GM20000 (cell line): Measurements from ENCODE around the gene CAPZB.

Experiments used
- DNase-seq: peaks from one replicate; pipeline ENCODE4 v3.0.0; 2012; ENCODE audit warnings: low spot score
- TF ChIP-seq, protein P1 (sequence below): IDR thresholded peaks from 2 replicates; pipeline ENCODE4 v1.5.1; 2012; ENCODE audit warnings: mild to moderate bottlenecking, control low read depth; ENCODE audit errors: extremely low read depth, missing control alignments

The CAPZB gene

DNA sequence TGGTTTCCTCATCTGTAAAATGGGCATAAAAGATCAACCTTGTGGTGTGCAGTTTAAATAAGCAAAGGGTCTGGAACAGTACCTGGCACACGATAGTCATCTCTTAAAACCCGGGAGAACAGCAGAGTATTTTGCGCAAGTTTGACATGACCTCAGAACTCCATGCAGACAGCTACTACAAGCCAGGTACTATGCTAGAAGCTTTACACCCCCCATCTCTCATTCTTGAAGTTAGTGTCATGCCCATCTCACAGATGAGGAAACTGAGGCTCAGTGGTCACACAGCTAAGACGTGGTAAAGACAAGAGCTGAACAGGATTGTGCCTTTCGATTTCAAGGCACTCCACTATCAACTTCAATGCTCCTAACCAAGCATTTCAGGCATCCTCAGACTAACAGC, 78.7 kb downstream of the CAPZB start:
- TF ChIP-seq, protein P1, sequence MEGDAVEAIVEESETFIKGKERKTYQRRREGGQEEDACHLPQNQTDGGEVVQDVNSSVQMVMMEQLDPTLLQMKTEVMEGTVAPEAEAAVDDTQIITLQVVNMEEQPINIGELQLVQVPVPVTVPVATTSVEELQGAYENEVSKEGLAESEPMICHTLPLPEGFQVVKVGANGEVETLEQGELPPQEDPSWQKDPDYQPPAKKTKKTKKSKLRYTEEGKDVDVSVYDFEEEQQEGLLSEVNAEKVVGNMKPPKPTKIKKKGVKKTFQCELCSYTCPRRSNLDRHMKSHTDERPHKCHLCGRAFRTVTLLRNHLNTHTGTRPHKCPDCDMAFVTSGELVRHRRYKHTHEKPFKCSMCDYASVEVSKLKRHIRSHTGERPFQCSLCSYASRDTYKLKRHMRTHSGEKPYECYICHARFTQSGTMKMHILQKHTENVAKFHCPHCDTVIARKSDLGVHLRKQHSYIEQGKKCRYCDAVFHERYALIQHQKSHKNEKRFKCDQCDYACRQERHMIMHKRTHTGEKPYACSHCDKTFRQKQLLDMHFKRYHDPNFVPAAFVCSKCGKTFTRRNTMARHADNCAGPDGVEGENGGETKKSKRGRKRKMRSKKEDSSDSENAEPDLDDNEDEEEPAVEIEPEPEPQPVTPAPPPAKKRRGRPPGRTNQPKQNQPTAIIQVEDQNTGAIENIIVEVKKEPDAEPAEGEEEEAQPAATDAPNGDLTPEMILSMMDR = no peak
- DNase-seq = no peak

DNA sequence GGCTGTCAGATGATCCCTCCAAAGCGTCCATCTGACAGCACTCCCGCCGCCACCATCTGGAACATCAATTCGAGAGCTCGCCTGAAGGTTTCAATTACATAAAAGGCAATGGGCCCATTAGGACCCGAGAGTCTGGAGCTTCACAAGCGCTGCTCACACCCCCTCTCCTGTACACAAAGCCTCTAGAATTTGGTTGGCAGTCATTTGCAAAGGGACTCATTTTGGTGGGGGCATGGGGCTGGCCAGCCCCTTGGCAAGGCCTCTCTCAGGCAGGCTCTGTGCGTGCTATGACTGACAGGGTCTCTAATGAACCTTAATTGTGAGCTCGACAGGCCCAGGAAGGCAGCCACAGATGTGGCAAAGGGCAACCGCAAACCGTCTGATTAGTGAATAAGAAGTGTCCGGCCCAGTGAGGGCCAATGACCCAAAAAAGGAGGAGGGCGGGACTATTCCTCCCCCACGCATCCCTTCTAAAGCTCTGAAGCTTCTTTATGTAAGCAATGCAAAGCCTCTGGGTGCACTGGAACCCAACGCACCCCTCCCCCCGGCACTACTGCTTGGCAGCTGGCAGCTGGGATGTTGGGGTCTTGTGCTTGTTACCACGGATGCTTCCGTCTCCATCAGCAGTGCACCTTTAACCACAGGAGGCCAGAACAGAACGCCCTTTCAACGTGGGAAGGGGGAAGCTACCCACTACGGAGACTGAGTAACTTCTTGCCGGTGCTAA, 79.4 kb downstream of the CAPZB start:
- no peak for DNase-seq
- TF ChIP-seq, protein P1 = no peak

DNA sequence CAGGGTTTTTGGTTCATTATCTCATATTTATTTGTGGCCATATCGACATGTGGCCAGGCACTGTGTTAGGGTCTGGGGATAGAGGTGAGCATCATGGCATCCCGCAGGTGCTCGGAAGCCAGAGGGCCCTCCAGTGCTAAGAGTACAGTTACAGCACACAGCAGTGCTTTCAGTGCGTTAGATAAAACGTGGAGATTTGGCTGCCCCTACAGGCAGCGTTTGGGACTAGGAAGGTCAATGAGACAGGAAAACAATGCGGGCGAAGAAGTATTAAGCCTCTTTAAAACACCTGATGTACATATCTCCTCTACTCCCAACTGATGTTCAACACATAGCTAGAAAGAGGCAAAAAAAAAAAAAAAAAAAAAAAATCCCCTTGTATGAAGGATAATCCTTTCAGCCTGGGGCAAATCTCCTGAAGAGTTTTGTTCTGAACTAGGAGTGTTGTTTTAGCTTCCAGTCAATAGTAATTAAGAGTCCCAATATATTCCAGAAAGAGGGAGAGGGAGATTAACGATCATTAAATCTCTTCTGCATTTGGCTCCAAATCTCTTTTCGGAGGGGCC, 80.1 kb downstream of the CAPZB start:
- TF ChIP-seq, protein P1 = no peak
- no peak for DNase-seq

DNA sequence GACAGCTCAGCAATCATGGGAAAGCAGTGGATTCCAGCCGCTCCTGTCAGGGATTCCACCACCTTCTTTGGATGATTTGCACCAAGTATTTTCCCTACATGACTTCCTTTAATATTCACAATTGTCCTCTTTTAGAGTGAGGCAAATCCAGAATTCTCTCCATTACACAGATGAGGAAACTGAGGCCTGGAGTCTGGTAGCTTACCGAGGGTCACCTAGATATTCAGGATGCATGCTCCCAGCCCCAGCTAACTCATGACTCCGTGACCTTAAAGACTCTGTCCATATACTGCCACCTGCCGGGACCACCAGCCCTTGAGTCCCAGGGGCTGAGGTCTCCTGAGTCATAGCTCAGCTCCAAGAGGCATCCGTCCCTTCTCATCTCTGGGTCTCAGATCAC, 80.6 kb downstream of the CAPZB start:
- no peak for DNase-seq
- TF ChIP-seq, protein P1 = no peak

DNA sequence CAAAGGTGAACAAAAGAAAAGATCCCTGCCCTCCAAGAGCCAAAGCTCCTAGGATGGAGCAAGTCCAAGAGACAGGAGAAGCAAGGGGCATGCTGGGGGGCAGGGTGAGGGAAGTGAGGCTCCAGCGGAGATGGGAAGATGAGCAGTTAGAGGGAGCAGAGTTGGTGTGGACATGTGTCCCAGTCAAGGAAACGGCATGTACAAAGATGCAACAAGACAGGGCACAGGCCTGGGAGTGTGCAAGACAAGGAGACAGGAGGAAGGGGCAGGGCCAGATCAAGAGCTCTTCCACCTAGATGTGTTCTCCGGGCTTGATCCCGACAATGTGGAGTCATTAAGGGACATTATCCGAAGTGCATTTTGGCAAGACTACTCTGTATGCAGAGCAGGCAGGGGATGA, 82.1 kb downstream of the CAPZB start:
- no peak for DNase-seq
- TF ChIP-seq, protein P1 = no peak

DNA sequence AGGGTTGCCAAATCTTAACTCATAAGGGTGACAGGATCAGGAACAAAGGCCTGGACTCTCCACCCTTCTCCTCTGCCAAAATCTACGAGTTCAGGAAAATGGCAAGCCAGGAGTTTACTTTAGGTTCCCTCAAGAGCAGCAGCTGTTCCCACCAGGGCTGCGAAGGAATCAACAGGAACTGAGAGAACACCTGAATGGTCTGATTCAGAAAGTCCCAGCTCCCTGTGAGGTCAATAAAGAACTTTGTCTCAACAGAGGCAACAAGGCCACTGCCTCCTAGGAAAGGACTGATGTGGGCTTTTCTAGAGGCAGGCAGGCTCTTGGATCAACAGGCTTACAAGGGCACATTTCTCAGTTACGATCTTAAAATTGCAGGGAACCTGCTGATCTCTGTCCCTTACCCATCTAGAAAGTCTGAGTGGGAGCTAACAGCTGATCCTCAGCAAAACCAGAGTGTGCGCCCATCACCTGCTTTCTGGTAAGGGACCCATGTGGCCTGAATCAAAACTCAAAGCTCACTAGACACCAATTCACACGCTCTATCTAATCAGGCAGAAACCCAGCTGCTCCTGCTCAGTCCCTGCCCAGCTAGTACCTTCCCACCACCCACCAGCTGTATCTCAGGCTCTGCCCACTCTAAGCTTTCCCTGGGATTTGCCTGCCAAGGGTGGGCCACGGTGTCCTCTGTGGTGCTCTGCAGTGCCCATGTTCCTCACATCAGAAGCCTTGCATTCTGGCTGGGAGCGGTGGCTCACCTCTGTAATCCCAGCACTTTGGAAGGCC, 83.1 kb downstream of the CAPZB start:
- DNase-seq = no peak

More for the DNA sequence above, 83.1 kb downstream of the CAPZB start:
- TF ChIP-seq, protein P1 = no peak
